Activated CD4-positive, alpha-beta T cell treated with anti-CD3 and anti-CD28 coated beads, Interleukin-2, amount 10 ng/mL, durations not matched to agents 7 days and 5 days (primary cell): Measurements from ENCODE around the gene EXOC2. TPM values are rescaled to one million over a fixed set of nuclear protein-coding genes. Genes with fewer than 3 reads are reported as not detected.
A peak's percentile ranks its signal among the peaks of the same experiment; 100 is the strongest.
"Not testable (repeated sequence)": the region's sequence is repeated elsewhere in the genome, so short reads cannot be mapped to it uniquely, and the experiment has no call there.

Experiments
- CTCF ChIA-PET: fragments of 350-600 bp; sonication (Branson Sonifier 250); formaldehyde crosslinking; loops from one replicate; lab custom pipeline; 2021; ENCODE audit warnings: antibody characterized with exemption; lab: Charles Lee
- POLR2A ChIA-PET: fragments of 350-600 bp; sonication (Branson Sonifier 250); formaldehyde crosslinking; loops from one replicate; lab custom pipeline; 2021; ENCODE audit warnings: antibody characterized with exemption; lab: Charles Lee
- DNase-seq: peaks from one replicate; pipeline ENCODE4 v3.0.0-alpha.2; 2020
- H3K27ac Mint-ChIP-seq: one replicate; pipeline ENCODE4 v1.8.0; 2021; ENCODE audit warnings: mild to moderate bottlenecking, moderate library complexity, mixed read lengths
- H3K27me3 Mint-ChIP-seq: one replicate; pipeline ENCODE4 v1.8.0; 2021; ENCODE audit warnings: mixed read lengths
- H3K36me3 Mint-ChIP-seq: one replicate; pipeline ENCODE4 v1.8.0; 2021; ENCODE audit warnings: low read depth, mixed read lengths
- H3K4me1 Mint-ChIP-seq: one replicate; pipeline ENCODE4 v1.8.0; 2021; ENCODE audit warnings: mixed read lengths
- H3K4me3 Mint-ChIP-seq: one replicate; pipeline ENCODE4 v1.8.0; 2021; ENCODE audit warnings: mild to moderate bottlenecking, moderate library complexity, mixed read lengths
- H3K9me3 Mint-ChIP-seq: one replicate; pipeline ENCODE4 v1.8.0; 2021; ENCODE audit warnings: mixed read lengths
- total RNA-seq, 2 experiments: library from RNA; stranded (reverse); gene quantifications; one replicate each; pipeline ENCODE4 v1.2.3, GENCODE V29; 2021

EXOC2 gene
- total RNA-seq, 2 experiments from 2014 or later = 42.7 to 43.6 TPM

- Mint-ChIP-seq H3K27ac (no peak overlapping the region), H3K4me1 (peaks cover 43% of the 10 kb centered on the region), H3K27me3 (peaks cover 8% of the 10 kb centered on the region), H3K36me3 (peaks cover 4% of the 10 kb centered on the region), H3K9me3 (no peaks in the 10 kb centered on the region), H3K4me3 (no peak overlapping the region)
- no peak for DNase-seq
- ChIA-PET CTCF (interaction anchor here (1.2 kb wide), 2 partner anchors 15 kb away, joined by 3 to 4 read pairs; no protein-coding TSS in a partner anchor), POLR2A (no interaction called here)
Measured at GRCh38 chr6:706819-707381, 14.0 kb upstream of the EXOC2 start.

- H3K4me3 Mint-ChIP-seq = no peak overlapping the region
- H3K27me3 Mint-ChIP-seq = peaks cover 14% of the 10 kb centered on the region
- CTCF ChIA-PET = interaction anchor here (1.0 to 1.7 kb wide), 2 partner anchors 9 kb away, joined by 3 to 8 read pairs; no protein-coding TSS in a partner anchor
- peaks cover 36% of the 10 kb centered on the region for H3K4me1 Mint-ChIP-seq
- no peak overlapping the region for H3K27ac Mint-ChIP-seq
- no peaks in the 10 kb centered on the region for H3K9me3 Mint-ChIP-seq
- no peak for DNase-seq
- H3K36me3 Mint-ChIP-seq = peaks cover 2% of the 10 kb centered on the region
- POLR2A ChIA-PET = no interaction called here
Measured at GRCh38 chr6:706146-706545, 13.2 kb upstream of the EXOC2 start.

GRCh38 chr6:705047-705446, 12.1 kb upstream of the EXOC2 start:
- Mint-ChIP-seq H3K4me1 (peaks cover 27% of the 10 kb centered on the region), H3K4me3 (no peak overlapping the region), H3K27ac (no peak overlapping the region), H3K36me3 (no peaks in the 10 kb centered on the region), H3K27me3 (peaks cover 16% of the 10 kb centered on the region), H3K9me3 (no peaks in the 10 kb centered on the region)
- no peak for DNase-seq
- ChIA-PET POLR2A (no interaction called here), CTCF (interaction anchor here (1.7 kb wide), 1 partner anchor 8 kb away, joined by 8 read pairs; no protein-coding TSS in a partner anchor)

GRCh38 chr6:704046-704445, 11.1 kb upstream of the EXOC2 start:
- CTCF ChIA-PET = interaction anchor here (0.5 to 2.8 kb wide), 2 partner anchors 10 to 44 kb away, joined by 3 to 16 read pairs; partner anchors contain the start of gene EXOC2
- DNase-seq = no peak
- Mint-ChIP-seq H3K27me3 (peaks cover 16% of the 10 kb centered on the region), H3K9me3 (no peaks in the 10 kb centered on the region), H3K36me3 (no peaks in the 10 kb centered on the region), H3K27ac (no peak overlapping the region), H3K4me3 (no peak overlapping the region), H3K4me1 (peaks cover 19% of the 10 kb centered on the region)
- POLR2A ChIA-PET = no interaction called here

- Mint-ChIP-seq H3K4me1 (peaks cover 19% of the 10 kb centered on the region), H3K9me3 (no peaks in the 10 kb centered on the region), H3K27me3 (peaks cover 16% of the 10 kb centered on the region), H3K4me3 (no peak overlapping the region), H3K36me3 (no peaks in the 10 kb centered on the region), H3K27ac (no peak overlapping the region)
- DNase-seq = no peak
- ChIA-PET CTCF (interaction anchor here (0.6 to 2.8 kb wide), 2 partner anchors 9 to 29 kb away, joined by 3 to 16 read pairs; partner anchors contain the start of gene EXOC2), POLR2A (no interaction called here)
Measured at GRCh38 chr6:703552-703951, 10.6 kb upstream of the EXOC2 start.

GRCh38 chr6:701700-702479, 9.0 kb upstream of the EXOC2 start:
- DNase-seq = no peak
- H3K27ac Mint-ChIP-seq = no peak overlapping the region
- H3K4me3 Mint-ChIP-seq = no peak overlapping the region
- CTCF ChIA-PET = interaction anchor here (1.1 to 2.8 kb wide), 2 partner anchors 8 kb away, joined by 4 to 16 read pairs; partner anchors contain the start of gene EXOC2
- H3K36me3 Mint-ChIP-seq = no peaks in the 10 kb centered on the region
- POLR2A ChIA-PET = no interaction called here
- H3K27me3 Mint-ChIP-seq = peaks cover 14% of the 10 kb centered on the region
- H3K9me3 Mint-ChIP-seq = no peaks in the 10 kb centered on the region
- H3K4me1 Mint-ChIP-seq = peaks cover 12% of the 10 kb centered on the region

GRCh38 chr6:701215-701614, 8.3 kb upstream of the EXOC2 start:
- no peaks in the 10 kb centered on the region for H3K9me3 Mint-ChIP-seq
- no peak for DNase-seq
- H3K27me3 Mint-ChIP-seq = peaks cover 13% of the 10 kb centered on the region
- H3K27ac Mint-ChIP-seq = no peak overlapping the region
- ChIA-PET CTCF (interaction anchor here (1.1 kb wide), 1 partner anchor 9 kb away, joined by 4 read pairs; no protein-coding TSS in a partner anchor), POLR2A (no interaction called here)
- no peaks in the 10 kb centered on the region for H3K36me3 Mint-ChIP-seq
- no peak overlapping the region for H3K4me3 Mint-ChIP-seq
- peaks cover 11% of the 10 kb centered on the region for H3K4me1 Mint-ChIP-seq

GRCh38 chr6:700490-700889, 7.6 kb upstream of the EXOC2 start:
- no peaks in the 10 kb centered on the region for H3K36me3 Mint-ChIP-seq
- peaks cover 13% of the 10 kb centered on the region for H3K27me3 Mint-ChIP-seq
- peaks cover 11% of the 10 kb centered on the region for H3K4me1 Mint-ChIP-seq
- no peak overlapping the region for H3K27ac Mint-ChIP-seq
- no peaks in the 10 kb centered on the region for H3K9me3 Mint-ChIP-seq
- no peak overlapping the region for H3K4me3 Mint-ChIP-seq
- CTCF ChIA-PET = interaction anchor here (0.9 to 1.1 kb wide), 3 partner anchors 10 to 113 kb away, joined by 3 to 4 read pairs (median 3); no protein-coding TSS in a partner anchor
- POLR2A ChIA-PET = no interaction called here
- DNase-seq = no peak

- CTCF ChIA-PET = interaction anchor here (0.9 to 1.2 kb wide), 3 partner anchors 10 to 114 kb away, joined by 3 to 4 read pairs (median 3); no protein-coding TSS in a partner anchor
- Mint-ChIP-seq H3K27ac (no peak overlapping the region), H3K9me3 (no peaks in the 10 kb centered on the region), H3K36me3 (no peaks in the 10 kb centered on the region), H3K4me1 (peaks cover 6% of the 10 kb centered on the region), H3K4me3 (no peak overlapping the region), H3K27me3 (peaks cover 13% of the 10 kb centered on the region)
- no peak for DNase-seq
- POLR2A ChIA-PET = no interaction called here
Measured at GRCh38 chr6:699319-699718, 6.4 kb upstream of the EXOC2 start.

- H3K9me3 Mint-ChIP-seq, H3K4me3 Mint-ChIP-seq, H3K27ac Mint-ChIP-seq, DNase-seq, H3K36me3 Mint-ChIP-seq, H3K27me3 Mint-ChIP-seq, POLR2A ChIA-PET: not testable (repeated sequence)
- CTCF ChIA-PET = interaction anchor here (1.0 to 3.8 kb wide), 2 partner anchors 9 to 28 kb away, joined by 5 to 16 read pairs; no protein-coding TSS in a partner anchor
- peaks cover 28% of the 10 kb centered on the region for H3K4me1 Mint-ChIP-seq
Measured at GRCh38 chr6:694431-695126, 1.6 kb upstream of the EXOC2 start.

- DNase-seq = no peak
- POLR2A ChIA-PET = no interaction called here
- no peaks in the 10 kb centered on the region for H3K27me3 Mint-ChIP-seq
- peak overlapping the region; percentile 88 for H3K27ac Mint-ChIP-seq
- H3K9me3 Mint-ChIP-seq = no peaks in the 10 kb centered on the region
- H3K4me3 Mint-ChIP-seq = peak overlapping the region; percentile 95
- H3K4me1 Mint-ChIP-seq = peaks cover 30% of the 10 kb centered on the region
- peaks cover 9% of the 10 kb centered on the region for H3K36me3 Mint-ChIP-seq
- CTCF ChIA-PET = interaction anchor here (2.3 to 3.8 kb wide), 2 partner anchors 10 kb away, joined by 7 to 16 read pairs; no protein-coding TSS in a partner anchor
Measured at GRCh38 chr6:693723-694009, 727 bp upstream of the EXOC2 start.

GRCh38 chr6:692356-692851, 535 bp downstream of the EXOC2 start:
- Mint-ChIP-seq H3K9me3 (no peaks in the 10 kb centered on the region), H3K4me3 (peak overlapping the region; percentile 95), H3K36me3 (peaks cover 9% of the 10 kb centered on the region), H3K4me1 (peaks cover 30% of the 10 kb centered on the region), H3K27me3 (no peaks in the 10 kb centered on the region), H3K27ac (peak overlapping the region; percentile 89)
- CTCF ChIA-PET = interaction anchor here (1.0 to 3.8 kb wide), 6 partner anchors 9 to 99 kb away, joined by 3 to 16 read pairs (median 6); no protein-coding TSS in a partner anchor
- DNase-seq = peak; percentile 83
- POLR2A ChIA-PET = interaction anchor here (0.6 to 1.2 kb wide), 2 partner anchors 8 to 301 kb away, joined by 3 read pairs; partner anchors contain the start of gene IRF4
